ENCODE measurements around the gene CDC34. TPM values are rescaled to one million over a fixed set of nuclear protein-coding genes. Genes with fewer than 3 reads are reported as not detected.

CDC34 gene
- total RNA-seq, 1 experiment from 2014 or later, result 112 TPM

GRCh38 chr19:538641-539428, 7.3 kb downstream of the CDC34 start:
- no peak overlapping the region for H2BK20ac ChIP-seq (ENCODE audit: low read depth, low read length, poor library complexity, severe bottlenecking)
- H2BK12ac ChIP-seq (ENCODE audit: insufficient read length, low read depth, low read length), result no peak overlapping the region
- no peak overlapping the region for H3T11ph ChIP-seq (ENCODE audit: low read length)
- no peak overlapping the region for H4K5ac ChIP-seq (ENCODE audit: insufficient read length, low read depth, low read length)
- H2AFZ ChIP-seq (ENCODE audit: low read length), result no peak overlapping the region
- no peak overlapping the region for H3K18ac ChIP-seq (ENCODE audit: insufficient read length, low read depth, low read length)
- H3K9ac ChIP-seq (ENCODE audit: extremely low read depth, insufficient read length, low read length), result no peak overlapping the region
- H3K56ac ChIP-seq (ENCODE audit: insufficient read length, low read depth, low read length), result no peak overlapping the region
- H4K8ac ChIP-seq (replicated peaks; ENCODE audit: insufficient read length, low read depth, low read length), result no peak overlapping the region
- H3K79me1 ChIP-seq (ENCODE audit: insufficient read depth, low read depth, low read length, poor library complexity, severe bottlenecking), result peaks cover 1% of the 10 kb centered on the region
- TF ChIP-seq, protein P1, sequence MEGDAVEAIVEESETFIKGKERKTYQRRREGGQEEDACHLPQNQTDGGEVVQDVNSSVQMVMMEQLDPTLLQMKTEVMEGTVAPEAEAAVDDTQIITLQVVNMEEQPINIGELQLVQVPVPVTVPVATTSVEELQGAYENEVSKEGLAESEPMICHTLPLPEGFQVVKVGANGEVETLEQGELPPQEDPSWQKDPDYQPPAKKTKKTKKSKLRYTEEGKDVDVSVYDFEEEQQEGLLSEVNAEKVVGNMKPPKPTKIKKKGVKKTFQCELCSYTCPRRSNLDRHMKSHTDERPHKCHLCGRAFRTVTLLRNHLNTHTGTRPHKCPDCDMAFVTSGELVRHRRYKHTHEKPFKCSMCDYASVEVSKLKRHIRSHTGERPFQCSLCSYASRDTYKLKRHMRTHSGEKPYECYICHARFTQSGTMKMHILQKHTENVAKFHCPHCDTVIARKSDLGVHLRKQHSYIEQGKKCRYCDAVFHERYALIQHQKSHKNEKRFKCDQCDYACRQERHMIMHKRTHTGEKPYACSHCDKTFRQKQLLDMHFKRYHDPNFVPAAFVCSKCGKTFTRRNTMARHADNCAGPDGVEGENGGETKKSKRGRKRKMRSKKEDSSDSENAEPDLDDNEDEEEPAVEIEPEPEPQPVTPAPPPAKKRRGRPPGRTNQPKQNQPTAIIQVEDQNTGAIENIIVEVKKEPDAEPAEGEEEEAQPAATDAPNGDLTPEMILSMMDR (conservative IDR thresholded peaks at IDR 0.05), result no peak
- no peak overlapping the region for H3K23ac ChIP-seq (ENCODE audit: insufficient read length, low read depth, low read length)
- WGBS (ENCODE audit: extremely low coverage, insufficient read length, low lambda C conversion rate), result no CpG with 5 or more reads among the region's 40 CpGs
- no peak for DNase-seq
- H3K9me3 ChIP-seq (ENCODE audit: control insufficient read depth, low read depth, low read length), result no peaks in the 10 kb centered on the region
- no peak overlapping the region for H2BK5ac ChIP-seq (ENCODE audit: insufficient read length, low read length)
- Mint-ChIP-seq H3K27ac (no peak overlapping the region), H3K4me1 (peaks cover 0 to 2% of the 10 kb centered on the region in 2 experiments; a peak in 2 of 4 replicates), H3K36me3 (ENCODE audit: insufficient read depth in 1 of 3, low read depth in 3 of 3) (peaks cover 13 to 33% (median 33%) of the 10 kb centered on the region in 3 experiments), H3K9me3 (no peaks in the 10 kb centered on the region), H3K27me3 (ENCODE audit: low read depth) (peaks cover 5% of the 10 kb centered on the region; the same call in 1 of the 2 replicates), H3K4me3 (no peak overlapping the region)
- H3K27ac ChIP-seq (ENCODE audit: insufficient read length, low read depth, low read length), result no peak overlapping the region
- no peaks in the 10 kb centered on the region for H4K20me1 ChIP-seq (ENCODE audit: control insufficient read depth, insufficient read depth, insufficient read length)
- H3K4me1 ChIP-seq (ENCODE audit: insufficient read depth, low read length), result no peaks in the 10 kb centered on the region
- no peak overlapping the region for H4K91ac ChIP-seq (ENCODE audit: insufficient read length, low read depth, low read length)
- no peak overlapping the region for H2BK120ac ChIP-seq (ENCODE audit: low read depth, low read length, poor library complexity, severe bottlenecking)
- H3K27me3 ChIP-seq (ENCODE audit: insufficient read depth, low read length), result no peaks in the 10 kb centered on the region
- no peak overlapping the region for H3K4ac ChIP-seq (ENCODE audit: low read depth, low read length)
- no peak overlapping the region for H2BK15ac ChIP-seq (ENCODE audit: low read depth, low read length)
- no peak overlapping the region for H3K14ac ChIP-seq (ENCODE audit: insufficient read depth, low read length)
- no peaks in the 10 kb centered on the region for H3K23me2 ChIP-seq (ENCODE audit: insufficient read length, low read depth, low read length, poor library complexity, severe bottlenecking)
- H3K4me2 ChIP-seq (ENCODE audit: insufficient read depth, insufficient read length, low read length), result no peak overlapping the region
- no peak overlapping the region for H2AK5ac ChIP-seq (ENCODE audit: insufficient read length, low read length)
- peaks cover 3% of the 10 kb centered on the region; the same call in 1 of the 2 replicates for H3K79me2 ChIP-seq (ENCODE audit: insufficient read depth, low read length)

Data from H9 (cell line).